ENCODE data around the gene HSP90B1.

DNA sequence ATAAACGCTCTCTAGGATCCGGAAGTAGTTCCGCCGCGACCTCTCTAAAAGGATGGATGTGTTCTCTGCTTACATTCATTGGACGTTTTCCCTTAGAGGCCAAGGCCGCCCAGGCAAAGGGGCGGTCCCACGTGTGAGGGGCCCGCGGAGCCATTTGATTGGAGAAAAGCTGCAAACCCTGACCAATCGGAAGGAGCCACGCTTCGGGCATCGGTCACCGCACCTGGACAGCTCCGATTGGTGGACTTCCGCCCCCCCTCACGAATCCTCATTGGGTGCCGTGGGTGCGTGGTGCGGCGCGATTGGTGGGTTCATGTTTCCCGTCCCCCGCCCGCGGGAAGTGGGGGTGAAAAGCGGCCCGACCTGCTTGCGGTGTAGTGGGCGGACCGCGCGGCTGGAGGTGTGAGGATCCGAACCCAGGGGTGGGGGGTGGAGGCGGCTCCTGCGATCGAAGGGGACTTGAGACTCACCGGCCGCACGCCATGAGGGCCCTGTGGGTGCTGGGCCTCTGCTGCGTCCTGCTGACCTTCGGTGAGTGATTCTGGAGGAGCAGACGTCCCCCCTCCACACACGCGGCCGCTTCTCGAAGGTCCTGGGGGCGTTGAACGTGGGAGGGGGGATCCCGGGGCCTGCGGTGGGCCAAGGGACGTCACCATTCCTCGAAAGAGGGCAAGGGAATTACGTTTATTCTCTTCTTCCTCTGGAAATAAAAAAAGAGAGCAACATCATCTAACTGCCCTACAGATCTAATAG lies at the start of gene HSP90B1:
- TF ChIP-seq, protein P1, sequence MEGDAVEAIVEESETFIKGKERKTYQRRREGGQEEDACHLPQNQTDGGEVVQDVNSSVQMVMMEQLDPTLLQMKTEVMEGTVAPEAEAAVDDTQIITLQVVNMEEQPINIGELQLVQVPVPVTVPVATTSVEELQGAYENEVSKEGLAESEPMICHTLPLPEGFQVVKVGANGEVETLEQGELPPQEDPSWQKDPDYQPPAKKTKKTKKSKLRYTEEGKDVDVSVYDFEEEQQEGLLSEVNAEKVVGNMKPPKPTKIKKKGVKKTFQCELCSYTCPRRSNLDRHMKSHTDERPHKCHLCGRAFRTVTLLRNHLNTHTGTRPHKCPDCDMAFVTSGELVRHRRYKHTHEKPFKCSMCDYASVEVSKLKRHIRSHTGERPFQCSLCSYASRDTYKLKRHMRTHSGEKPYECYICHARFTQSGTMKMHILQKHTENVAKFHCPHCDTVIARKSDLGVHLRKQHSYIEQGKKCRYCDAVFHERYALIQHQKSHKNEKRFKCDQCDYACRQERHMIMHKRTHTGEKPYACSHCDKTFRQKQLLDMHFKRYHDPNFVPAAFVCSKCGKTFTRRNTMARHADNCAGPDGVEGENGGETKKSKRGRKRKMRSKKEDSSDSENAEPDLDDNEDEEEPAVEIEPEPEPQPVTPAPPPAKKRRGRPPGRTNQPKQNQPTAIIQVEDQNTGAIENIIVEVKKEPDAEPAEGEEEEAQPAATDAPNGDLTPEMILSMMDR (IDR thresholded peaks at IDR 0.05 in 2 of 3, conservative IDR thresholded peaks at IDR 0.05 in 1 of 3; ENCODE audit: control insufficient read depth in 2 of 3, extremely low read depth in 1 of 3, insufficient read depth in 1 of 3, low read depth in 3 of 3, low read length in 3 of 3), result no peak
- TF ChIP-seq SIX5 (IDR thresholded peaks at IDR 0.05; ENCODE audit: low read depth, low read length, severe bottlenecking) (peak; percentile 46), MEF2A (IDR thresholded peaks at IDR 0.05; ENCODE audit: insufficient read depth, low read depth, low read length) (0 out of 2 replicates have a peak, but pooled peaks have one; percentile 55), MXI1 (IDR thresholded peaks at IDR 0.05; ENCODE audit: low read depth, low read length) (peak; percentile 78), BACH1 (IDR thresholded peaks at IDR 0.05; ENCODE audit: borderline replicate concordance) (peak; percentile 94)
- TF ChIP-seq, protein P2, sequence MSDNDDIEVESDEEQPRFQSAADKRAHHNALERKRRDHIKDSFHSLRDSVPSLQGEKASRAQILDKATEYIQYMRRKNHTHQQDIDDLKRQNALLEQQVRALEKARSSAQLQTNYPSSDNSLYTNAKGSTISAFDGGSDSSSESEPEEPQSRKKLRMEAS (IDR thresholded peaks at IDR 0.05; ENCODE audit: low read depth, low read length), result peak; percentile 61; the same call in 1 of the 2 replicates
